GM18505 (cell line): ENCODE data around the gene POLR1D.
"Not testable (repeated sequence)": the region's sequence is repeated elsewhere in the genome, so short reads cannot be mapped to it uniquely, and the experiment has no call there.

Experiments used
- ATAC-seq: cut with Tn5 transposase; IDR thresholded peaks from one replicate; pipeline ENCODE4 v1.9.1; 2021; ENCODE audit not compliant: unreplicated experiment
- POLR2A ChIP-seq: IDR thresholded peaks from 4 replicates; pipeline ENCODE4 v1.6.1; 2011; ENCODE audit warnings: borderline replicate concordance; ENCODE audit not compliant: insufficient read depth, insufficient read length; ENCODE audit errors: extremely low read depth

Gene POLR1D

DNA sequence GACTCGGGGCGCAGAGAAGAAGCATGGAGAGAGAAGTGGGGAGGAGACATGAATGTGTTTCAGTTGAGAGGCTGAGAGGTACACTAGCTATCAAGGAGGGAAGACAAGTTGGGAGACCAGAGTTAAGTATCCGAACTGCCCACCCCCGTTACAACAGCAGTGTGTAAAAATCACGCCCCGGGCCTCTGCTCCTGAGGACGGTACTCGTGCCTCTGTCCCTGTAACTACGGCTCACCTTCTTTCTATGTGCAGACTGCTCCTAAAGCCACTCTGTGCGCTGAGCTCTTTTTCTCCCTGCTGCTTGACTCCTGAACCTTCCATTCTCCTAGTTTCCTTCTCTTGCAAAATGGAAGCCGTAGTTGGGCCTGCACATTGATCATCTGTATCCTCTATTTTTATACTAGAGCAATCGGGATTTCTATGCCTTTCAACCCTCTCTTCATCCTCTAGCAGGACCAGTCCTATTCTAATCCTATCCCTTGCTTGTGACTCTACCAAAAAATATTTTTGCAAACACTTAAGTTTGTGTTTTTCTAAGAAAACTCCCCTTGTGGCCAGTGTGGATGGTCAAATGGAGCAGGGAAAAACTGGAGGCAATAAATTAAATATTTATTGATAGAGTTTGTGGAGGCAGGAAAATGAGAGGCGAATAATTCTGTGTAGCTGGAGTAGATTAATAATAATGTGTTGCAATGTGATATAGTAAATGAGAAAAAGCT is 569 bp downstream of the POLR1D start:
- ATAC-seq = no peak
- TF ChIP-seq POLR2A = no peak

DNA sequence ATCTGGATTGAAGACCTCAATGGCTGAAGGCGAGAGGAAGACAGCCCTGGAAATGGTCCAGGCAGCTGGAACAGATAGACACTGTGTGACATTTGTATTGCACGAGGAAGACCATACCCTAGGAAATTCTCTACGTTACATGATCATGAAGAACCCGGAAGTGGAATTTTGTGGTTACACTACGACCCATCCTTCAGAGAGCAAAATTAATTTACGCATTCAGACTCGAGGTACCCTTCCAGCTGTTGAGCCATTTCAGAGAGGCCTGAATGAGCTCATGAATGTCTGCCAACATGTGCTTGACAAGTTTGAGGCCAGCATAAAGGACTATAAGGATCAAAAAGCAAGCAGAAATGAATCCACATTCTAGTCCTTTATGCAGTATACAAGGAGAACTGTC is 1.2 kb downstream of the POLR1D start:
- no peak for ATAC-seq
- TF ChIP-seq POLR2A = no peak

DNA sequence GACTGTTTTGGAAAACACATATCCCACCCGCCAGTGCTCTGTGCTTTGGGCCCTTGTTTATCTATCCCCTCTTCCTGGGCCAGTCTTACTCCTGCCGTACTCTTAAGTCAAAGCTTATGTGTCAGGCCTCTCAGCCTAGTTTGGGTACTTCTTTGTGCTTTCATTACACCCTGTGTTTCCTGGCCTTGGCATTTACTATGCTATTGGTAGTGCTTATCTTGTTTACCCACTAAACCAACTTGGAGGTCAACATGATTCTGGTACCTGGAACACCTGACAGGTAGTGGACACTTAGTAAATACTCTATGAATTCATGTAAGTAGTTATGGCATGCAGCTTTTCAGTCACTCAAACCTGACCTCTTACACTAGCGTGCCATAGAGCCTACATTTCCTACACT is 2.4 kb downstream of the POLR1D start:
- no peak for TF ChIP-seq POLR2A
- ATAC-seq = no peak

DNA sequence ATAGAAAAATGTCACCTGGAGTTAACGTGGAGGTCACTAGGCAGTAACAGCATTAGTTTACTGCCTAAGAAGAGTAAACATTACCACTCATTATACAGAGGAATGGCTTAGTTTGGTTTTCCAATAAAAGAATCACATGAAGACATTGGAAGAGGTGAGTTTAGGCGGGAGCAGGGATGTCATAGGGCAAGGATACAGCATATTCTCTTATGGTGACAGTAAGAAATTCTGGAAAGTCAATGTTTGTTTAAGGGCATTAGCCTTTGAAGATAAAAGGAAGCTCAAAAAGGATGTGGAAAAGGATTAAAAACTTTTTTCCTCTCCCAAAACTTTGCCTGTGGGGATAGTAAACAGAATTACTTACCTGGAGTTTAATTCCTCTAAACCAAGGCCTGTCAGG is 4.1 kb downstream of the POLR1D start:
- no peak for ATAC-seq
- no peak for TF ChIP-seq POLR2A

DNA sequence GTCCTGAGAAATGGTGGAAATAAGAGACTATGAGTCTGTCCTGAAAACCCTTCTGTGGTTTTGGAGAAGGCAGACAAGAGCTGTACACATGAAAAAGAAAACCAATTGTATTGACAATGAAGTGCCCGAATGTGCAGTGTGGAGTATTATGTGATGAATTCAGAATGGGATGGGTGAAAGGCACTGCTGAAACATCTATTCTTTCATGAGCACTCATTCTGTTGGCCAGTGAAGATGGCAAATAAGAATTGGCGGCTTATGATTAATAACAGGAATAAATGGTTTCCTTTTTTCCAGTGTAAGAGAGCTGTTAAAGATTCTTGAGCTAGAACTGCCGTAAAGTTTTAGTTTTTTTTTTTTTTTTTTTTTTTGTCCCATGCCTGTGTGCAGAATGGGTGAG is 5.7 kb downstream of the POLR1D start:
- no peak for ATAC-seq

DNA sequence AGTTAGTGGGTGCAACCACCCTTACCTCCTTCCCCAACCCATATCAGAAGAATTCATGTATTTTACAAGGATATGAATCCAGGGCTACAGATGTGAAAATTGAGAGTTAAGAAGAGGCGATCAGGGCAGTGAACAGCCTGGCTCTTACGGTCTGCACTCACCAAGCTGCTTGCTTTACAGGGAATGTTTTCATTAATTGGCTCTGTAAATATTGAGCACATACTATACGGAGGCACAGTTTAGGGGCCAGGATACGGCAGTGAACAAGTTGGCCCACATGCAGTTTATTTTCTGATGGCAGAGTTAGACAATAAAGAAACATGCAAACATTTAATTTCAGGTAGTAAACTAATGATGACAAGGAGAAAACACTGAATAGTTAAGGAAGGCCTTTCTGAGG is 6.4 kb downstream of the POLR1D start:
- TF ChIP-seq POLR2A = no peak
- no peak for ATAC-seq

More for the DNA sequence above, 5.7 kb downstream of the POLR1D start:
- TF ChIP-seq POLR2A = no peak

DNA sequence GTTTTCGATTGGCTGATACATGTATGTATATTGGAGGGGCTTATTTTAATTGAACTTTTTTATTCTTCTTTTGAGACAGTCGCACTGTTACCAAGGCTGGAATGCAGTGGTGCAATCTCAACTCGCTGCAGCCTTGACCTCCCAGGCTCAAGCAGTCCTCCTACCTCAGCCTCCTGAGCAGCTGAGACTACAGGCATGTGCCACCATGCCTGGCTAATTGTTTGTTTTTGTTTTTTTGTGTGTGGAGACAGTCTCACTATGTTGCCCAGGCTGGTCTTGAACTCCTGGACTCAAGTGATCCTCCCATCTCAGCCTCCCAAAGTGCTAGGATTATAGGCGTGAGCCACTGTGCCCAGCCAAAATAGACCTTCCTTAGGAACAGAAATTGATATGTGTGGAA is 7.1 kb downstream of the POLR1D start:
- ATAC-seq = not testable (repeated sequence)

DNA sequence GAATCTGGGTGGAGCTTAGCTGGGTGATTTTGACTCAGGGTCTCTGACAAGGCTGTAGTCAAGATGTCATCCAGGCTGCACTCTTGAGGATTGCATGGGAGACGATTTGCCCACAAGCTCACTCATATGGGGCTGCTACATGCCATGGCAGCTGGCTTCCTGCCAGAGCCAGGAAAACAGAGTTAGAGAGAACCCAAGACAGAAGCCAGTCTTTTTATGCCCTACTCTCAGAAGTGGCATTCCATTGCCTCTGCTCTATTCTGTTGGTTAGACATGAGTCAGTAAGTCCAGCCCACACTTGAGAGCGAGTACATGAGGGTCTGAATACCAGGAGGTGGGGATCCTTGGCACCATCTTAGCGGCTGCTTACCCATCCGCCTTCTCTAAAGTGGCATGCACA is 9.5 kb downstream of the POLR1D start:
- TF ChIP-seq POLR2A = no peak
- ATAC-seq = no peak

DNA sequence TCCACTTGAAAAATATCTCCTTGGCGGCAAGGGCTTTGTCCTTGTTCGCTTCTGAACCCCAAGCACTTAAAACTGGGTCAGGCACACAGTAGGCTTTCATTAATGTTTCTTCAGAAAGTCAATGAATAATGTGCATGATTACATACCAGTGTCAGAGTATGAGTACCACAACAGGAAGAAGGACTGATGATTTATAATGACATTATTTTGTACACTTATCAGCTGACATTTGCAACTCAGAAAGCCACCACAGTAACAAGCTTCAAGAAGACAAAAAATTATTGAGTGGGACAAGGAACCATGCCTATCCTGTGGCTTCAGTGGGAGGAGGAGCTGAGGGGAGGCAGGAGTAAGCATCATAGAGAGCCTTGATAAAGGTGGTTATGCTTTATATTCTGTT is 10.0 kb downstream of the POLR1D start:
- no peak for ATAC-seq
- TF ChIP-seq POLR2A = no peak

DNA sequence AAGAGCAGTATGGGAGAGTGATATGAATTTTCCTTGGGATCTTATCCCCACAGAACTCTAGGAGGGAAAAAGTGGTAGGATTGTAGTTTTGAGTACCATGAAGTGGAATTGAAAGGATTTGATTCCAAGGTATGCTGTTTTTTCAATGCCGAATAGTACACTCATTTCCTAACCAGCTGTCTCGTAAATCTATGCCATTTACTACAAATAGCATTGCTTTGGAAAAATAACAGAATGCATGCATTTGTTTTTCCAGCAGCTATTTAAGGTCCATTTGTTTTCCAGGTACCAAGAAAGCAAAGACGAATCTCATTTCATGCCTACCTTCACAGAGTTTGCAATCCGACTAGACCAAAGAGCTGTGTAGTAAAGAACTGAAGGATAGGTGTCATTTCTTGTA is 10.5 kb downstream of the POLR1D start:
- no peak for TF ChIP-seq POLR2A
- ATAC-seq = no peak

DNA sequence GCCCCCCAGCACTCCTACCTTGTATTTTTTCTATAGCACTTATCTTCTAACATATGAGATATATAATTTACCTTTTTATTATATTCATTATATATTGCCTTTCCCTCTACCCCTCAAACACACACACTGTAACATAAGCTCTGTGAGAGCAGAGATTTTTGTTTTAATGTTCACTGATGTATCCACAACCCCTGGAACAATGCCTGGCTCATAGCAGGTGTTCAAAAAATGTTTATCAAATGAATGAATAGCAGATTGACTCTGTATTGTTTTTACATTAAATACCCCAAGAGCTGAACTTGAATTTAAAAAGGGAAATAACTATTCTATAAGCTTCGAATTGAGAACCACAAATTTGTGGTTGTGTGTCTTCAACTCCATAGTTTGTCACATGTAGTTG is 11.0 kb downstream of the POLR1D start:
- no peak for TF ChIP-seq POLR2A
- ATAC-seq = no peak

DNA sequence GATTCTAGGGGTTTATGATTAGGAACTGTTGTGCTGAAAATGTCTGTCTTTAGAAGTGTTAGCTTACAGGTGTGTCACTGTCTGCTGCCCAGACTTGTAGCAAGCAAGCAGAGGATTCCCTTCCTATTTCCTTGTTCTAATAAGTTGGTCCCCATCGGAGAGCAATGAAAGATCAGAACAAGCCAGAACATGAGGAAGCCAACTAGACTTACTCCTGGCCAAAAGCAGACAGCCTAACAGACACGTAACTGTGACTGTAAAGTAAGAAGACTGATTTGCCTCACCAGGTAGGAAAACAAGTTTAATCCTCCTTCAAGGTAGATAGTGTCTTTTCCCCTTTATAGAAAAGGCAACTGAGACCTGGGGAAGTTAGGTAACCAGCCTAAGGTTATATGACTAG is 12.5 kb downstream of the POLR1D start:
- ATAC-seq = no peak
- TF ChIP-seq POLR2A = no peak

DNA sequence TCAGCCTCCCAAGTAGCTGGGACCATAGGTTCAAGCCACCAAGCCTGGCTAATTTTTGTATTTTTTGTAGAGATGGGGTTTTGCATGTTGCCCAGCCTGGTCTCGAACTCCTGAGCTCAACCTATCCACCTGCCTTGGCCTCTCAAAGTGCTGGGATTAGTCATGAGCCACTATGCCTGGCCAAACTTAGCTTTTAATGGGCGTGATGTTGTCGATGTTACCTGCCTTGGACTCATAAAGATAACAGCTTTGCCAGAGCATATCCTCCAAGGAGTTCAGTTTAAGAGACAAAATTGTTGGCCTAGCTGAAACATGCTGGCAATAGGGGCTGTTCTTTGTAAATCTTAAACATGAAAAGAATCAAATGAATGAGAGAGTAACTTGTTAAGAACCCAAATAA is 13.1 kb downstream of the POLR1D start:
- no peak for TF ChIP-seq POLR2A
- ATAC-seq = no peak

DNA sequence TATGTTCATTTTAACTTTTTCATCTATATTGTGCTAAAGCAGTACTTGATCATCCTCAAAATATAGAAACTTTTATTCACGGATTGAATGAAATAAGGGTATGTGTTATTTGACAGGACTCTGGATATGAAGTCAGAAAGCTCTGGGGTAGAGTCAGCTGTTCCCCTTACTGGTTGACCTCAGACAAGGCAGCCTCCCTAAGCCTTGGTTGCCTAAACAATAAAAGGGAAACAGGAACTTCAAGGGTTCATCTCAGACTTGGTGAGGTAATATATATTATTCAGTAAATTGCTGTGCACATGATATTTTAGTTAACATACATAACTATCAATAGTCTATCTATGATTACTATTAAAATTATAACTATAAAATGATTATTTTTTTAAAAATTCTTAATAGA is 13.6 kb downstream of the POLR1D start:
- TF ChIP-seq POLR2A = no peak

More for the DNA sequence above, 13.6 kb downstream of the POLR1D start:
- ATAC-seq = no peak
